ENCODE measurements around the gene RUNX3. TPM values are rescaled to one million over a fixed set of nuclear protein-coding genes. Genes with fewer than 3 reads are reported as not detected.

The RUNX3 gene
- polyA plus RNA-seq, 1 of the 3 experiments (the other 2 are of a cell fraction): not detected

DNA sequence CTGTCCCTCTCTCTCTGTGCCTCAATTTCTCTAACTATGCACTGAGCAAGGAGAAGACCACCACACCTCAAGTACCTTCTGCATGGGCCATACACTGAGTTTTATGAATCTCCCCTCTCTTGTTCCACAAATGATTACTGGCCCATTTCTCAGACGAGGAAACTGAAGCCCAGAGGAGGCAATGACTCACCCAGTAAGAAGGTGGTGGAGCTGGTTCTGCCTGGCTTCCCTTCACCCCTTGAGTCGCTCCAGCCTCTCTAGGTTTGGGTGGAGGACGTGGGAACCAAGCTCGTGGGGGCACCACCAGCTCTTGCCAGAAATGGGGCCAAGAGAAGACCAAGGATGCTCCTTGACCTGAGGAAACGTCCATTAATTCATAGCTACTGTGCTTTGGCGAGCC, 21.3 kb upstream of the RUNX3 start:
- 59% methylated on average over 6 of the region's 6 CpGs for WGBS (ENCODE audit: low lambda C conversion rate)
- no peaks in the 10 kb centered on the region for H3K79me2 ChIP-seq (ENCODE audit: insufficient read depth)
- no peaks in the 10 kb centered on the region for H3K9me2 ChIP-seq
- no peak overlapping the region for H3K4me2 ChIP-seq
- no peaks in the 10 kb centered on the region for H3K9me3 ChIP-seq
- no peak overlapping the region for H3K27ac ChIP-seq (ENCODE audit: low read depth in 2 of 2, low read length in 1 of 2)
- no peaks in the 10 kb centered on the region for H3K27me3 ChIP-seq (ENCODE audit: insufficient read depth)
- H3K9ac ChIP-seq: no peak overlapping the region
- POLR2A ChIA-PET: interaction anchor here (0.9 kb wide), 1 partner anchor 21 kb away, joined by 3 read pairs; no protein-coding TSS in a partner anchor
- no peaks in the 10 kb centered on the region for H3F3A ChIP-seq (replicated peaks; ENCODE audit: insufficient read depth)
- CTCF ChIA-PET: interaction anchor here (1.2 to 2.4 kb wide), 4 partner anchors 11 to 150 kb away, joined by 3 to 9 read pairs (median 8); no protein-coding TSS in a partner anchor
- no peak overlapping the region for H2AFZ ChIP-seq (ENCODE audit: low read depth)
- no peak for TF ChIP-seq TEAD4 (IDR thresholded peaks at IDR 0.05; ENCODE audit: borderline replicate concordance, insufficient read depth)
- no peak for TF ChIP-seq NRF1 (IDR thresholded peaks at IDR 0.05; ENCODE audit: low read depth, low read length)
- TF ChIP-seq GABPA (IDR thresholded peaks at IDR 0.05; ENCODE audit: low read depth): no peak
- no peak for TF ChIP-seq EZH2phosphoT487 (IDR thresholded peaks at IDR 0.05; ENCODE audit: borderline replicate concordance, low read depth)
- TF ChIP-seq MXI1 (IDR thresholded peaks at IDR 0.05; ENCODE audit: low read depth, low read length): no peak
- no peak for TF ChIP-seq GATA2 (CRISPR knock-in tag; IDR thresholded peaks at IDR 0.05)
- no peak for TF ChIP-seq CHD2 (IDR thresholded peaks at IDR 0.05; ENCODE audit: low read length, partially characterized antibody)
- TF ChIP-seq, protein P1, sequence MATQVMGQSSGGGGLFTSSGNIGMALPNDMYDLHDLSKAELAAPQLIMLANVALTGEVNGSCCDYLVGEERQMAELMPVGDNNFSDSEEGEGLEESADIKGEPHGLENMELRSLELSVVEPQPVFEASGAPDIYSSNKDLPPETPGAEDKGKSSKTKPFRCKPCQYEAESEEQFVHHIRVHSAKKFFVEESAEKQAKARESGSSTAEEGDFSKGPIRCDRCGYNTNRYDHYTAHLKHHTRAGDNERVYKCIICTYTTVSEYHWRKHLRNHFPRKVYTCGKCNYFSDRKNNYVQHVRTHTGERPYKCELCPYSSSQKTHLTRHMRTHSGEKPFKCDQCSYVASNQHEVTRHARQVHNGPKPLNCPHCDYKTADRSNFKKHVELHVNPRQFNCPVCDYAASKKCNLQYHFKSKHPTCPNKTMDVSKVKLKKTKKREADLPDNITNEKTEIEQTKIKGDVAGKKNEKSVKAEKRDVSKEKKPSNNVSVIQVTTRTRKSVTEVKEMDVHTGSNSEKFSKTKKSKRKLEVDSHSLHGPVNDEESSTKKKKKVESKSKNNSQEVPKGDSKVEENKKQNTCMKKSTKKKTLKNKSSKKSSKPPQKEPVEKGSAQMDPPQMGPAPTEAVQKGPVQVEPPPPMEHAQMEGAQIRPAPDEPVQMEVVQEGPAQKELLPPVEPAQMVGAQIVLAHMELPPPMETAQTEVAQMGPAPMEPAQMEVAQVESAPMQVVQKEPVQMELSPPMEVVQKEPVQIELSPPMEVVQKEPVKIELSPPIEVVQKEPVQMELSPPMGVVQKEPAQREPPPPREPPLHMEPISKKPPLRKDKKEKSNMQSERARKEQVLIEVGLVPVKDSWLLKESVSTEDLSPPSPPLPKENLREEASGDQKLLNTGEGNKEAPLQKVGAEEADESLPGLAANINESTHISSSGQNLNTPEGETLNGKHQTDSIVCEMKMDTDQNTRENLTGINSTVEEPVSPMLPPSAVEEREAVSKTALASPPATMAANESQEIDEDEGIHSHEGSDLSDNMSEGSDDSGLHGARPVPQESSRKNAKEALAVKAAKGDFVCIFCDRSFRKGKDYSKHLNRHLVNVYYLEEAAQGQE (IDR thresholded peaks at IDR 0.05; ENCODE audit: low read depth, low read length): no peak
- TF ChIP-seq YY1 (IDR thresholded peaks at IDR 0.05; ENCODE audit: low read depth): no peak
- TF ChIP-seq RFX5 (IDR thresholded peaks at IDR 0.05; ENCODE audit: low read length): no peak
- TF ChIP-seq, protein P2, sequence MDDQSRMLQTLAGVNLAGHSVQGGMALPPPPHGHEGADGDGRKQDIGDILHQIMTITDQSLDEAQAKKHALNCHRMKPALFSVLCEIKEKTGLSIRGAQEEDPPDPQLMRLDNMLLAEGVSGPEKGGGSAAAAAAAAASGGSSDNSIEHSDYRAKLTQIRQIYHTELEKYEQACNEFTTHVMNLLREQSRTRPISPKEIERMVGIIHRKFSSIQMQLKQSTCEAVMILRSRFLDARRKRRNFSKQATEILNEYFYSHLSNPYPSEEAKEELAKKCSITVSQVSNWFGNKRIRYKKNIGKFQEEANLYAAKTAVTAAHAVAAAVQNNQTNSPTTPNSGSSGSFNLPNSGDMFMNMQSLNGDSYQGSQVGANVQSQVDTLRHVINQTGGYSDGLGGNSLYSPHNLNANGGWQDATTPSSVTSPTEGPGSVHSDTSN (IDR thresholded peaks at IDR 0.05): no peak
- no peak for TF ChIP-seq RXRA (IDR thresholded peaks at IDR 0.05; ENCODE audit: borderline replicate concordance, low read depth)
- TF ChIP-seq, protein P3, sequence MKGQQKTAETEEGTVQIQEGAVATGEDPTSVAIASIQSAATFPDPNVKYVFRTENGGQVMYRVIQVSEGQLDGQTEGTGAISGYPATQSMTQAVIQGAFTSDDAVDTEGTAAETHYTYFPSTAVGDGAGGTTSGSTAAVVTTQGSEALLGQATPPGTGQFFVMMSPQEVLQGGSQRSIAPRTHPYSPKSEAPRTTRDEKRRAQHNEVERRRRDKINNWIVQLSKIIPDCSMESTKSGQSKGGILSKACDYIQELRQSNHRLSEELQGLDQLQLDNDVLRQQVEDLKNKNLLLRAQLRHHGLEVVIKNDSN (IDR thresholded peaks at IDR 0.05; ENCODE audit: borderline replicate concordance, low read depth): no peak
- TF ChIP-seq FOXJ3 (CRISPR knock-in tag; IDR thresholded peaks at IDR 0.05): no peak
- TF ChIP-seq SMC3 (IDR thresholded peaks at IDR 0.05; ENCODE audit: low read depth, low read length): no peak
- TF ChIP-seq MEF2A (IDR thresholded peaks at IDR 0.05; ENCODE audit: borderline replicate concordance, low read depth): no peak
- no peak for TF ChIP-seq TCF12 (IDR thresholded peaks at IDR 0.05)
- no peak for TF ChIP-seq RAD21 (IDR thresholded peaks at IDR 0.05; ENCODE audit: low read length)
- no peak for TF ChIP-seq FOXM1 (IDR thresholded peaks at IDR 0.05; ENCODE audit: low read depth)
- no peaks in the 10 kb centered on the region for H3K36me3 ChIP-seq (replicated peaks in 1 of 2; ENCODE audit: control insufficient read depth in 1 of 2, insufficient read depth in 2 of 2, low read length in 1 of 2)
- DNase-seq: no peak
- no peaks in the 10 kb centered on the region for H4K20me1 ChIP-seq (ENCODE audit: insufficient read depth)
- H3K4me3 ChIP-seq (ENCODE audit: low read depth in 2 of 2, low read length in 1 of 2): no peak overlapping the region
- no peaks in the 10 kb centered on the region for H3K4me1 ChIP-seq (ENCODE audit: control insufficient read depth in 1 of 2, insufficient read depth in 2 of 2, low read depth in 1 of 2, low read length in 1 of 2)
